Left cardiac atrium (tissue), 4 donors: ENCODE measurements around the gene PBRM1. TPM values are rescaled to one million over a fixed set of nuclear protein-coding genes. Genes with fewer than 3 reads are reported as not detected.

Experiments used
- ATAC-seq, 2 donors: fragments of 200-7000 bp; cut with Tn5 transposase; one replicate each; pipeline ENCODE4 v1.9.1; 2020; ENCODE audit warnings: mild to moderate bottlenecking in 2 of 2, moderate library complexity in 2 of 2
- DNase-seq: peaks from one replicate; pipeline ENCODE4 v3.0.0-alpha.2; 2020
- intact Hi-C, 2 donors: fragments of 100-400 bp; cut with DNase I; formaldehyde crosslinking; loops; one replicate each; pipeline versions ENCODE4 v1.14.1 to v1.15.1; 2022 to 2023
- total RNA-seq, 2 donors: library from RNA; stranded (reverse); fragmentation: NEBNext Ultra II Directional; extraction: Animal tissue kit (Norgen Biotek cat#: 25700); gene quantifications; one replicate each; pipeline ENCODE4 v1.2.1, GENCODE V29; 2021
- donor health status: DM: no; HTN: yes; CAD: no.
- donor health status: DM: no; HTN: yes; CAD: no; lungs with severe emphysema.
- donor health status: DM: yes; HTN: yes; CAD: no.
- donor health status: Dilated cardiomyopathy.

Gene PBRM1
- total RNA-seq, 2 donors from 2014 or later: 50.7 to 54.4 TPM

- DNase-seq: peak; percentile 92
- intact Hi-C loops: loop anchor here in 1 of 2 donors (2.0 kb wide), 1 partner anchor 21 kb away; the partner anchor contains the start of gene PBRM1
- ATAC-seq: peak; percentile 95 to 97
Observed at GRCh38 chr3:52705688-52706686, 20.3 kb upstream of the PBRM1 start, which contains the start of the genes GLT8D1 and SPCS1. Gene GLT8D1, minus strand, starts transcription at chr3:52705791. Its CDS starts 5,331 bp downstream, at chr3:52700460. Gene SPCS1, plus strand, starts transcription at chr3:52706106. Its CDS starts 141 bp downstream, at chr3:52706247.

GRCh38 chr3:52705438-52705687 is 19.6 kb upstream of the PBRM1 start:
- DNase-seq (no peak), ATAC-seq (no peak)
- intact Hi-C loops: loop anchor here in 1 of 2 donors (2.0 kb wide), 1 partner anchor 21 kb away; the partner anchor contains the start of gene PBRM1

- intact Hi-C loops: loop anchor here in 1 of 2 donors (2.0 kb wide), 1 partner anchor 20 kb away; the partner anchor contains the start of gene PBRM1
- ATAC-seq: peak; percentile 13 to 16
- no peak for DNase-seq
Observed at GRCh38 chr3:52704611-52705437, 19.1 kb upstream of the PBRM1 start.

- intact Hi-C loops: no loop called here
- DNase-seq: no peak
- ATAC-seq: no peak
Observed at GRCh38 chr3:52703341-52703740, 17.6 kb upstream of the PBRM1 start.

- ATAC-seq (no peak), DNase-seq (no peak)
- intact Hi-C loops: no loop called here
Observed at GRCh38 chr3:52697632-52697965, 11.9 kb upstream of the PBRM1 start.

GRCh38 chr3:52696830-52697631 is 11.3 kb upstream of the PBRM1 start:
- DNase-seq (no peak), ATAC-seq (no peak)
- intact Hi-C loops: no loop called here

- ATAC-seq (no peak), DNase-seq (no peak)
- intact Hi-C loops: no loop called here
Observed at GRCh38 chr3:52695798-52696671, 10.3 kb upstream of the PBRM1 start.

DNA sequence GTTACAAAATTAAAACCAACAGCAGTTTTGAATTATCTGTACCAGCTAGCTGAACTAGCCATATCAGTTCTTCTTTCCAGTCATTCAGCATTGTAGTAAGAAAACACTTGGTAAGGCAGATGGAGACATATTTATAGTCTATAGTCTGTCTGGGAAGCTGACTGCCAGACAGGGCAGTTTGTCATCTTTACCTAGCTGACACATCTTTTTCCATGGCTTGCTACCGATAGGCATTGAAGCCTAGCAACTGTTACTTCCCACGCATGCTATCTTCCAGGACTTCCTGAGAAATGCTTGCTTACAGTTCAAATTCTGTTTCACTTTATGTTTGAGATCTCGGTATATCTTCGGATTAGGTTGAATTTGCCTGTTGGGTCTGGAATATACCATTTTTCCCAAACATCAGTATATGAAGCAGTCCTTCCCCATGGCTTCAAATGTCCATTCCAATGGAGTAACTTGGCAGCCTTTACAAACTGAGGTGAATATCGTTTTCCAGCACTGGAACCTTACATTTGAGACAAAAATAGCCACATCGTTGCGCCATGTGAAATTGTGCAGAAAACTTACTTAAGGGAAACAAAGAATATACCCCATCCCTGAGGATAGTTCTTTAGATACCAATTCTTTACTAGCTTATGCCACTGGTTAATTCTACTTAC is 8.9 kb upstream of the PBRM1 start:
- ATAC-seq: no peak
- DNase-seq: no peak
- intact Hi-C loops: no loop called here

DNA sequence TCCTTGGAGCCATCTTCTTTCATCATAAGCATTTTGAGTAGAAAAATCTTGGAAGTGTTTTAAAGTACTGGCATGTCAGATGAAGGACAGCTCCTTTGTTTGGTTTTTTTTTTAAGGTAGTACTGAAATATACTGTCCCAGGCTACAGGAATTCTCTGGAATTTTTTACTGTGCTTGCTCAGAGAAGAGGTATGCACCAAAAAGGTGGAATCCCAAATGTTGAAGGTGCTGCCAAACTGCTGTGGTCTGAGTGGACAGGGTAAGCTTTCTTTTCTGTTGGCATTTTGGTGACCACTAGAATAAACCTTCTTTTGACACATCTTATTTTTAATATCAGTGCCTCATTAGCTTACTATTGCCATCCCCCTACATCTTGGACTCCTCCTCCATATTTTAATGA is 7.4 kb upstream of the PBRM1 start:
- intact Hi-C loops: no loop called here
- DNase-seq: no peak
- no peak for ATAC-seq

GRCh38 chr3:52690560-52690959 is 4.8 kb upstream of the PBRM1 start:
- intact Hi-C loops: no loop called here
- DNase-seq: no peak
- no peak for ATAC-seq

GRCh38 chr3:52689151-52689550 is 3.4 kb upstream of the PBRM1 start:
- intact Hi-C loops: loop anchor here (10.0 kb wide), 2 partner anchors 214 to 234 kb away; partner anchors contain the start of genes NISCH (in 1 of the 2) and TNNC1 (in 1 of the 2)
- DNase-seq: no peak
- no peak for ATAC-seq

GRCh38 chr3:52688266-52688665 is 2.6 kb upstream of the PBRM1 start:
- intact Hi-C loops: loop anchor here (10.0 kb wide), 2 partner anchors 213 to 233 kb away; partner anchors contain the start of genes NISCH (in 1 of the 2) and TNNC1 (in 1 of the 2)
- DNase-seq: no peak
- no peak for ATAC-seq

GRCh38 chr3:52685285-52685708 is 416 bp downstream of the PBRM1 start:
- intact Hi-C loops: loop anchor here (2.0 to 10.0 kb wide), 3 partner anchors 20 to 230 kb away; partner anchors contain the start of genes GLT8D1 (in 1 of the 2), NISCH (in 1 of the 2) and TNNC1 (in 1 of the 2)
- ATAC-seq: peak; percentile 96
- peak; percentile 80 for DNase-seq

GRCh38 chr3:52684184-52684583 is 1.5 kb downstream of the PBRM1 start:
- intact Hi-C loops: loop anchor here (2.0 to 10.0 kb wide), 3 partner anchors 21 to 229 kb away; partner anchors contain the start of genes GLT8D1 (in 1 of the 2), NISCH (in 1 of the 2) and TNNC1 (in 1 of the 2)
- ATAC-seq (no peak), DNase-seq (no peak)

DNA sequence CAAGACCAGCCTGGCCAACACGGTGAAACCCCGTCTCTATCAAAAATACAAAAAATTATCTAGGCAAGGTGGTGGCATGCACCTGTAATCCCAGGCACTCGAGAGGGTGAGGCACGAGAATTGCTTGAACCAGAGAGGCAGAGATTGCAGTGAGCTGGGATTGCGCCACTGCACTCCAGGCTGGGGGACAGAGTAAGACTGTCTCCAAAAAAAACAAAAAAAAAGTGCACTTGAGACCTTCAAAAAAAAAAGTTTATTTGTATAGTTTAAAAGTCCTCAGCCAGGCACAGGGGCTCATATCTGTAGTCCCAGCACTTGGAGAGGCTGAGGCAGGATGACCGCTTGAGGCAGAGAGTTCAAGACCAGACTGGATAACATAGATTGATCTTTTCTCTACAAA is 2.1 kb downstream of the PBRM1 start:
- intact Hi-C loops: loop anchor here (2.0 to 10.0 kb wide), 3 partner anchors 21 to 229 kb away; partner anchors contain the start of genes GLT8D1 (in 1 of the 2), NISCH (in 1 of the 2) and TNNC1 (in 1 of the 2)
- DNase-seq (peak; percentile 53), ATAC-seq (no peak)

DNA sequence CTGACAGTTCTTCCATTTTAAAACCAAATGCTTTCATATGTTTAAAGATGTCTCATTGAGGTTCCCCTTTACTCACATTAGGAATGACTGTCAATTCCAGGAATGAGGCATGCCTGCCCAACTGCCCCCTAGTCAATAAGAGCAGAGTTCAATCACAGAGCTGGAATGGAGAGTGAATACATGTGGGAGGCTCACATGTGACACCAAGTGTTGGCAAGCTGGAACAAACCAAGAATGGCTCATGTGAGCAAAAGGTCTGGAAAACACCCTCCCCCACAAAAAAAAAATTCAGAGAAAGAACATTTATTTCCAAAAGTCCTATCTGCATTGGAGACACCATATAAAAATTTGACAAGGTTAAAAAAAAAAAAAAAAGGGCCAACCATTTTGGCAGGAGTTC is 3.7 kb downstream of the PBRM1 start:
- ATAC-seq (peak in 1 of 2 donors; percentile 22), DNase-seq (no peak)
- intact Hi-C loops: loop anchor here (10.0 kb wide), 2 partner anchors 207 to 227 kb away; partner anchors contain the start of genes NISCH (in 1 of the 2) and TNNC1 (in 1 of the 2)

- ATAC-seq: no peak
- intact Hi-C loops: loop anchor here (10.0 kb wide), 2 partner anchors 207 to 227 kb away; partner anchors contain the start of genes NISCH (in 1 of the 2) and TNNC1 (in 1 of the 2)
- no peak for DNase-seq
Observed at GRCh38 chr3:52681596-52681995, 4.1 kb downstream of the PBRM1 start.
